Left lung (tissue), 10 donors: Measurements from ENCODE around the gene ENOX1. TPM values are rescaled to one million over a fixed set of nuclear protein-coding genes. Genes with fewer than 3 reads are reported as not detected.

Experiments
- ATAC-seq: fragments of 200-7000 bp; cut with Tn5 transposase; one replicate; pipeline ENCODE4 v1.9.1; 2020; ENCODE audit warnings: moderate library complexity
- DNase-seq, 4 donors: peaks; one replicate each; pipeline ENCODE4 v3.0.0-alpha.2; 2013 to 2020
- H3K27ac ChIP-seq, 2 donors: fragments of 200-600 bp; sonication (generic) in 1 of 2; one replicate each; pipeline versions ENCODE4 v1.5.0 to v1.8.0; 2020 to 2021
- H3K27me3 ChIP-seq, 2 donors: fragments of 200-600 bp; sonication (generic) in 1 of 2; one replicate each; pipeline versions ENCODE4 v1.5.0 to v1.8.0; 2020 to 2021
- H3K36me3 ChIP-seq, 2 donors: fragments of 200-600 bp; sonication (generic) in 1 of 2; one replicate each; pipeline versions ENCODE4 v1.5.0 to v1.8.0; 2020 to 2021
- H3K4me1 ChIP-seq, 2 donors: fragments of 200-600 bp; one replicate each; pipeline ENCODE4 v1.8.0; 2021
- H3K4me3 ChIP-seq, 2 donors: fragments of 200-600 bp; sonication (generic) in 1 of 2; one replicate each; pipeline versions ENCODE4 v1.5.0 to v1.8.0; 2020 to 2021; ENCODE audit warnings: mild to moderate bottlenecking in 1 of 2
- H3K9me3 ChIP-seq, 2 donors: fragments of 200-600 bp; sonication (generic) in 1 of 2; one replicate each; pipeline versions ENCODE4 v1.5.0 to v1.8.0; 2020 to 2021
- CTCF ChIP-seq, 2 donors: fragments of 200-600 bp; sonication (generic) in 1 of 2; IDR thresholded peaks; one replicate each; pipeline versions ENCODE4 v1.5.0 to v1.8.0; 2021; ENCODE audit warnings: antibody characterized with exemption in 2 of 2
- intact Hi-C, 2 donors: fragments of 100-400 bp; cut with DNase I; formaldehyde crosslinking; loops; one replicate each; pipeline versions ENCODE4 v1.11.2 to v1.14.2; 2022
- polyA plus RNA-seq, 6 donors: library from polyadenylated mRNA; unstranded; fragments of 120-200 nt; gene quantifications; one replicate each; pipeline ENCODE4 v1.2.1, GENCODE V29; 2013; ENCODE audit not compliant: insufficient read length in 6 of 6
- total RNA-seq, 2 donors: library from RNA; stranded (reverse); fragmentation: NEBNext Ultra II Directional; extraction: Animal tissue kit (Norgen Biotek cat#: 25700); gene quantifications; one replicate each; pipeline ENCODE4 v1.2.1, GENCODE V29; 2021
- donor health status: DM: no; HTN: yes; CAD: no.
- donor health status: DM: no; HTN: no; CAD: no.

The ENOX1 gene
- total and polyA plus RNA-seq, 8 donors = 1.5 to 9.0 (median 6.8) TPM

GRCh38 chr13:43469791-43470190, 317.0 kb downstream of the ENOX1 start:
- Histone ChIP-seq H3K36me3 (no peaks in the 10 kb centered on the region), H3K4me1 (no peaks in the 10 kb centered on the region), H3K9me3 (no peaks in the 10 kb centered on the region), H3K27ac (no peak overlapping the region), H3K4me3 (no peak overlapping the region), H3K27me3 (no peaks in the 10 kb centered on the region)
- ATAC-seq (no peak), DNase-seq (no peak)
- no peak for TF ChIP-seq CTCF (IDR thresholded peaks at IDR 0.05)
- intact Hi-C loops = no loop called here

GRCh38 chr13:43464578-43465264, 322.1 kb downstream of the ENOX1 start:
- no peak for ATAC-seq
- no peak for DNase-seq
- no peak for TF ChIP-seq CTCF (IDR thresholded peaks at IDR 0.05)
- no peaks in the 10 kb centered on the region for H3K9me3 ChIP-seq
- H3K36me3 ChIP-seq = no peaks in the 10 kb centered on the region
- intact Hi-C loops = no loop called here
- H3K4me3 ChIP-seq = no peak overlapping the region
- no peak overlapping the region for H3K27ac ChIP-seq
- no peaks in the 10 kb centered on the region for H3K4me1 ChIP-seq
- no peaks in the 10 kb centered on the region for H3K27me3 ChIP-seq

- H3K4me3 ChIP-seq = no peak overlapping the region
- DNase-seq = no peak
- H3K9me3 ChIP-seq = no peaks in the 10 kb centered on the region
- no peak for ATAC-seq
- no peaks in the 10 kb centered on the region for H3K36me3 ChIP-seq
- TF ChIP-seq CTCF (IDR thresholded peaks at IDR 0.05) = no peak
- intact Hi-C loops = no loop called here
- H3K27me3 ChIP-seq = no peaks in the 10 kb centered on the region
- no peaks in the 10 kb centered on the region for H3K4me1 ChIP-seq
- no peak overlapping the region for H3K27ac ChIP-seq
These were observed 338.0 kb downstream of the ENOX1 start for GRCh38 chr13:43448605-43449336.

GRCh38 chr13:43446126-43446525, 340.6 kb downstream of the ENOX1 start:
- Histone ChIP-seq H3K4me1 (no peaks in the 10 kb centered on the region), H3K9me3 (no peaks in the 10 kb centered on the region), H3K27me3 (no peaks in the 10 kb centered on the region), H3K4me3 (no peak overlapping the region), H3K36me3 (no peaks in the 10 kb centered on the region), H3K27ac (no peak overlapping the region)
- ATAC-seq = no peak
- intact Hi-C loops = no loop called here
- no peak for DNase-seq
- no peak for TF ChIP-seq CTCF (IDR thresholded peaks at IDR 0.05)

- Histone ChIP-seq H3K36me3 (no peaks in the 10 kb centered on the region), H3K27ac (no peak overlapping the region), H3K9me3 (no peaks in the 10 kb centered on the region), H3K4me3 (no peak overlapping the region), H3K4me1 (no peaks in the 10 kb centered on the region), H3K27me3 (no peaks in the 10 kb centered on the region)
- intact Hi-C loops = no loop called here
- DNase-seq (no peak), ATAC-seq (no peak)
- no peak for TF ChIP-seq CTCF (IDR thresholded peaks at IDR 0.05)
These were observed 341.1 kb downstream of the ENOX1 start for GRCh38 chr13:43445668-43446067.
